DND-41 (cell line): ENCODE results near the gene KIF2C.

ENCODE experiments used
- EZH2 ChIP-seq: IDR thresholded peaks from 3 replicates; pipeline ENCODE4 v1.6.1; 2012; ENCODE audit warnings: borderline replicate concordance, low read depth, mild to moderate bottlenecking, moderate library complexity, low read length, inconsistent platforms; ENCODE audit not compliant: severe bottlenecking
- TF ChIP-seq, protein P1 (sequence below): IDR thresholded peaks from 2 replicates; pipeline ENCODE4 v1.5.1; 2012; ENCODE audit warnings: borderline replicate concordance, low read length, moderate library complexity, mild to moderate bottlenecking; ENCODE audit not compliant: poor library complexity, severe bottlenecking; ENCODE audit errors: extremely low read depth

DNA sequence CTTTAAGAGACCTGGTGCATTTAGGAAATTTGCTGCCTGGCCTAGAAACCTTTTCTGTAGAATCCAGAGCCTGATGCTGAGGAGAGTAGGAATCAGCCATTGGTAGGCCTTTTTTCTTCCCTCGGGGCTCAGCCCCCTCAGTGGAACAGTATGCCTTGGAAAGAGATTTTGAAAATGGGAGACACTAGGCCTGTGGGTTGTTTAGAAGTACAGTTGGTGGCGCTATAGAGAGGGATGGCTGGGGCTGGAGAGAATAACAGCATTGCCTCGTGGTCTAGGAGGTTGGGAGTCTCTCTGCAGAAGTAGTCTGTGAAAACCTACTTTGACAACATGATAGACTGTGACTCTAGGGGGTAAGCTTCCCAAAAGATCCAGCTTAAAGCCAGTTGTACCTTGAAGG is 8.2 kb downstream of the KIF2C start:
- no peak for TF ChIP-seq EZH2
- TF ChIP-seq, protein P1, sequence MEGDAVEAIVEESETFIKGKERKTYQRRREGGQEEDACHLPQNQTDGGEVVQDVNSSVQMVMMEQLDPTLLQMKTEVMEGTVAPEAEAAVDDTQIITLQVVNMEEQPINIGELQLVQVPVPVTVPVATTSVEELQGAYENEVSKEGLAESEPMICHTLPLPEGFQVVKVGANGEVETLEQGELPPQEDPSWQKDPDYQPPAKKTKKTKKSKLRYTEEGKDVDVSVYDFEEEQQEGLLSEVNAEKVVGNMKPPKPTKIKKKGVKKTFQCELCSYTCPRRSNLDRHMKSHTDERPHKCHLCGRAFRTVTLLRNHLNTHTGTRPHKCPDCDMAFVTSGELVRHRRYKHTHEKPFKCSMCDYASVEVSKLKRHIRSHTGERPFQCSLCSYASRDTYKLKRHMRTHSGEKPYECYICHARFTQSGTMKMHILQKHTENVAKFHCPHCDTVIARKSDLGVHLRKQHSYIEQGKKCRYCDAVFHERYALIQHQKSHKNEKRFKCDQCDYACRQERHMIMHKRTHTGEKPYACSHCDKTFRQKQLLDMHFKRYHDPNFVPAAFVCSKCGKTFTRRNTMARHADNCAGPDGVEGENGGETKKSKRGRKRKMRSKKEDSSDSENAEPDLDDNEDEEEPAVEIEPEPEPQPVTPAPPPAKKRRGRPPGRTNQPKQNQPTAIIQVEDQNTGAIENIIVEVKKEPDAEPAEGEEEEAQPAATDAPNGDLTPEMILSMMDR: peak; percentile 31
